Natural killer cell treated with Interleukin-12 subunit alpha and Interleukin-12 subunit beta and Interleukin-15 and Interleukin-18, amount 100 ng/mL, for 72 hours (primary cell): ENCODE measurements around the gene GLYATL1B. TPM values are rescaled to one million over a fixed set of nuclear protein-coding genes. Genes with fewer than 3 reads are reported as not detected.
"Not testable (repeated sequence)": the region's sequence is repeated elsewhere in the genome, so short reads cannot be mapped to it uniquely, and the experiment has no call there.

ENCODE experiments used
- ATAC-seq, 2 donors: fragments of 150-1000 bp; cut with Tn5 transposase in 1 of 2; sonication (Bioruptor Pico), chemical (Tn5 transposase) in 1 of 2; 2 replicates each; pipeline ENCODE4 v1.10.0; 2021
- DNase-seq: peaks from one replicate; pipeline ENCODE4 v3.0.0; 2022; ENCODE audit warnings: low spot score
- H3K27ac Mint-ChIP-seq, 2 donors: 1 replicate in 1 of 2; 2 replicates in 1 of 2; pipeline ENCODE4 v1.8.0; 2022; ENCODE audit warnings: mixed read lengths in 2 of 2, mild to moderate bottlenecking in 1 of 2, moderate library complexity in 1 of 2
- H3K27me3 Mint-ChIP-seq, 2 donors: 1 replicate in 1 of 2; 2 replicates in 1 of 2; pipeline ENCODE4 v1.8.0; 2022; ENCODE audit warnings: mixed read lengths in 2 of 2
- H3K36me3 Mint-ChIP-seq: one replicate; pipeline ENCODE4 v1.8.0; 2022; ENCODE audit warnings: mixed read lengths
- H3K4me1 Mint-ChIP-seq, 2 donors: 1 replicate in 1 of 2; 2 replicates in 1 of 2; pipeline ENCODE4 v1.8.0; 2022; ENCODE audit warnings: low read depth in 2 of 2, mixed read lengths in 2 of 2, mild to moderate bottlenecking in 1 of 2
- H3K4me3 Mint-ChIP-seq: one replicate; pipeline ENCODE4 v1.8.0; 2022; ENCODE audit warnings: mixed read lengths
- H3K9me3 Mint-ChIP-seq: 2 replicates; pipeline ENCODE4 v1.8.0; 2022; ENCODE audit warnings: mixed read lengths
- total RNA-seq, 2 donors: library from RNA; stranded (reverse); gene quantifications; one replicate each; pipeline ENCODE4 v1.2.3, GENCODE V29; 2022

Gene GLYATL1B
- total RNA-seq, 2 donors from 2014 or later = not detected

DNA sequence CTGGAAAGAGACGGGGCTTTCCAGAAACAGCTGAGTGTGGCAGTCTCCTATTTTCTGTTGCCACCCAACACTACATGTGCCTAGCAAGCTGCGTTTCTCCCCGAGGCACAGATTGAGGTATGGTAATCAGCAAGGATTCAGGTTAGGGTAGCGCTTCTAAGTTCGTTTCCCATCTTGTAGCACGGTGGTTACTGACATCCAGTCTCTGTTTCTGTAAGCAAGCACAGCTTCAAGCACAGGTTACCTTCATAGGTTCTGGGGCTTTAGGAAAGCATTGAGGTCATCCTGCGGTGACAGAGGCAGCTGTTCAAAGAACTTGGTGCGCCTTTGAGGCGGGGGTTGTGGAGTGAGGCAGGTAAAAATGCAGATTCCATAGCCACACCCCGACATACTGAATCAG lies 21.6 kb downstream of the GLYATL1B start:
- Mint-ChIP-seq H3K27me3 (peaks cover 0 to 13% of the 10 kb centered on the region in 2 donors), H3K27ac (peak overlapping the region; percentile 53 to 75), H3K4me3 (peak overlapping the region; percentile 90), H3K4me1 (peaks cover 18 to 27% of the 10 kb centered on the region in 2 donors)
- H3K36me3 Mint-ChIP-seq, H3K9me3 Mint-ChIP-seq, DNase-seq, ATAC-seq: not testable (repeated sequence)

DNA sequence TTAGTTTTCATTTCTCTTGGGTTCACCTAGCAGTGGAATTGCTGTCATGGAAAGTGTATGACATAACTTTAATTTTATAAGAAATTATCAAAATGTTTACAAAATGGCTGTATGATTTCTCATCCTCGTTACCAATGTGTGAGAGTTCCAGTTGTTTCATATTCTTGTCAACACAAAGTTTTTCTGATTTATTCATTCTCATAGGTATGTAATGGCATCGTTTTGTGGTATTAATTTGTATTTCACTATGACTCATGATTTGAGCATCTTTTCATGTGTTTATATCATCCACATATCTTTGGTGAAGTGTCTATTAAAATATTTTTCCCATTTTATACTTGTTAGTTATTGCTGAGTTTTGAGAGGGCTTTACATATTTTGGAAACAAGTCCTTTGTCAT lies 26.4 kb downstream of the GLYATL1B start:
- H3K9me3 Mint-ChIP-seq = no peaks in the 10 kb centered on the region
- DNase-seq = no peak
- H3K27me3 Mint-ChIP-seq = no peaks in the 10 kb centered on the region
- no peak for ATAC-seq
- peaks cover 23% of the 10 kb centered on the region for H3K36me3 Mint-ChIP-seq
- peaks cover 2 to 9% of the 10 kb centered on the region in 2 donors for H3K4me1 Mint-ChIP-seq
- no peak overlapping the region for H3K27ac Mint-ChIP-seq
- no peak overlapping the region for H3K4me3 Mint-ChIP-seq

DNA sequence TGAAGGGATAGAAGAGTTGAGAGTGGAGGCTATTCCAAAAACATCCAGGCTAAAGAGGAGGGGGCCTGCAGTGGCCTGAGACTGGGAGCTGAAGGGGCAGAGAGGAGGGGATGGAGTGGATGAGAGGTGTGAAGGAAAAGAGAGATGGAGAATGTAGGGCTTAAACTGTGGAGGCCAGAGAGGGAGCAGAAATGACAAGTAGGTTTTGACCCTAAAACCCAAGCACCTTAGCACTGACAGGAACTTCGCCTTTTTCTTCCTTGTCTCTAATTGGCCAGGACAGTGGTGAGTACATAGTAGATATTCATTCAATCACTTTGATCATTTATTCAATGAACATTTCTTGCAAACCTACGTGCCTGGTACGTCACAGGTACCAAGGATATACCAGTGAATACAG lies 28.2 kb downstream of the GLYATL1B start:
- no peaks in the 10 kb centered on the region for H3K9me3 Mint-ChIP-seq
- H3K4me1 Mint-ChIP-seq = no peaks in the 10 kb centered on the region
- no peak overlapping the region for H3K4me3 Mint-ChIP-seq
- no peak for ATAC-seq
- no peak overlapping the region for H3K27ac Mint-ChIP-seq
- H3K36me3 Mint-ChIP-seq = peaks cover 41% of the 10 kb centered on the region
- H3K27me3 Mint-ChIP-seq = no peaks in the 10 kb centered on the region
- no peak for DNase-seq

DNA sequence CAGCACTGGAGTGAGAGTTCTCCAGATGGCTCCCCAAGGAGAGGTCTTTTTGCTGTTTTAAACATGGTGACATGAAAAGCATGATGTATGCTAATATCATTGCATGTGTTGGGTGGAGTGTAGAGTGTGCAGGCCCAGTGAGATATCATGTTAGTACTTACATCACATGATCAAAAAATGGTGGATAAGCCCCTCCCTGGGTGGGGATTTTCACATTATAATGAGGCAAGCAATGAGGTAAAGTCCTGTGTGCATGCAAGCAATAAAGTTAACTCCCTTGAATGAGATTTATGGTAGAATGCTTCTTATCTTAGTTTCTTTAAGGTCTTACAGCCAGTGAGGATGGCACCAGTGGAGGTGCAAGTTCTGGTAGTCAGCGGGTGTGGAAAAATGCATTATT lies 29.4 kb downstream of the GLYATL1B start:
- Mint-ChIP-seq H3K9me3 (no peaks in the 10 kb centered on the region), H3K4me3 (no peak overlapping the region), H3K27ac (no peak overlapping the region), H3K27me3 (no peaks in the 10 kb centered on the region), H3K4me1 (no peaks in the 10 kb centered on the region), H3K36me3 (peaks cover 41% of the 10 kb centered on the region)
- DNase-seq = no peak
- no peak for ATAC-seq

DNA sequence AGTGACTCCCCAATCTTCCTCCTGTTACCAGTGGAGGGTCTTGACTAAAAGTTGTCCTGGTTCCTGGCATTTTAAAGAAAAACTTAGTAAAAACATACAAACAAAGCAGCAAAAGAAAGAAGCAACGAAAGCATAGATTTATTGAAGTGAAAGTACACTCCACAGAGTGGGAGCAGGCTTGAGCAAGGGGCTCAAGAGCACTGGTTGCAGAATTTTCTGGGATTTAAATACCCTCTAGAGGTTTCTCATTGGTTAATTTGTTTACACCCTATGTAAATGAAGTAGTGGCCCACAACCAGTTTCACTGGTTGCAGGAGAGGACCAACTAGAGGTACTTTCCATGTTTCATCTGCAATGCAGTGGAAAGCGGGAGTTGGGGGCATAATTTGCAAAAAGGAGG lies 31.7 kb downstream of the GLYATL1B start:
- no peaks in the 10 kb centered on the region for H3K4me1 Mint-ChIP-seq
- no peak overlapping the region for H3K4me3 Mint-ChIP-seq
- H3K27me3 Mint-ChIP-seq = no peaks in the 10 kb centered on the region
- no peak for DNase-seq
- H3K27ac Mint-ChIP-seq = no peak overlapping the region
- no peaks in the 10 kb centered on the region for H3K9me3 Mint-ChIP-seq
- H3K36me3 Mint-ChIP-seq = peaks cover 41% of the 10 kb centered on the region
- ATAC-seq = no peak

DNA sequence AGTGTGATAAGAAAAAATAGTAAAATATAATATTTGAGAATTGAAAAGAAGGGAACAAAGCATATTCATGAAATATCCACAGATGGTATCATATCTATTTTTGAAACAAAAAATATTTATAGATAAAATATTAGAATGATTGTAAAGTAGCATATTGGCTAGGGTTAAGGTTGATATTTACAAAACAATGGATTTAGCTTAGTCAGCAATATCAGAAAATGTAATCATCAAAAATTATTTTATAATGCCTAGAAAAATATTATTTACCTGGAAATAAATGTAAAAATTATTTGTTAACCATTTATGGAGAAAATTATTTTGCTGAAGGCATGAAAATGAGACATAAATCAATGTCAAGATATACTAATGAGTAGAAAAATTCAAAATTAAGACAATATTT lies 33.7 kb downstream of the GLYATL1B start:
- no peak for ATAC-seq
- Mint-ChIP-seq H3K4me1 (no peaks in the 10 kb centered on the region), H3K4me3 (no peak overlapping the region), H3K27me3 (no peaks in the 10 kb centered on the region), H3K27ac (no peak overlapping the region), H3K36me3 (peaks cover 43% of the 10 kb centered on the region), H3K9me3 (no peaks in the 10 kb centered on the region)
- no peak for DNase-seq

DNA sequence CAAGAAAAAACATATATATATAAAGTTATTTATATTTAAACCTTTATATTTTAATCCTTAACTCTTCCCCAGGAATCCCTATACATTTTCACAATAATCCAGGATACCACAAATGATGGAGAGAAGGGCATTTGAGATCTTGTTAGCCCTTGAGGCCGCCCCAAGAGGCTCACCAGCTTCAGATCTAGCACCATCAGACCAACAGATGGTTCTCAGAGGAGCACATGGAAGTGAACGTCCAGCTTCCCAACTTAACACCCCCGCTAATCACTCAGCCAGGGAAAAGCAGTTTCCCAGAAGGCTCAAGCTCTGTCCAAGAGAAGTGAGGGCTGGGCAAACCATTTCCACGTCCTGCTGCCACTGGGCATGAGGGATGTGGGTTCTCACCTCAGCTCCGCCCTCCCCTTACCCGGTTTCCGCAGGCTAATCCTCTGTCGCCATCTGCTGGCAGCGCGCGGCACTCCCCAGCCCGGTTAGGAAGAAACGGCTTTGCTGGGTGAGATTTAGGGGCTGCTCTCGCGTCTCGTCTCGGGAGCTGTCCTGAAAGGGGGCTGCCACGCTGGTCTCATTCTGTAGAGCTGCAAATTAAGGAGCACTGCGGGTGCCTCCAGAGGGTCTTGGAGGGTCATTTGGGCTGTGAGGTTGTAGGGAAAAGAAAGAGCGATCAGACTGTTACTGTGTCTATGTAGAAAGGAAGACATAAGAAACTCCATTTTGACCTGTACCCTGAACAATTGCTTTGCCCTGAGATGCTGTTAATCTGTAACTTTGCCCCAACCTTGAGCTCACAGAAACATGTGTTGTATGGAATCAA lies 49.7 kb downstream of the GLYATL1B start:
- ATAC-seq = peak; percentile 98 to 99
- H3K27ac Mint-ChIP-seq = peak overlapping the region in 1 of 2 donors; percentile 1
- peak overlapping the region; percentile 36 for H3K4me3 Mint-ChIP-seq

DNA sequence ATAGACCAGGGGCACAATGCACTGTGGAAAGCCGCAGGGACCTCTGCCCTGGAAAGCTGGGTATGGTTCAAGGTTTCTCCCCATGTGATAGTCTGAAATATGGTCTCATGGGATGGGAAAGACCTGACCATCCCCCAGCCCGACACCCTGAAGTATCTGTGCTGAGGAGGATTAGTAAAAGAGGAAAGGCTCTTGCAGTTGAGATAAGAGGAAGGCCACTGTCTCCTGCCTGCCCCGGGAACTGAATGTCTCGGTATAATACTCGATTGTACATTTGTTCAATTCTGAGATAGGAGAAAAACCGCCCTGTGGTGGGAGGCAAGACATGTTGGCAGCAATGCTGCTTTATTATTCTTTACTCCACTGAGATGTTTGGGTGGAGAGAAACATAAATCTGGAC lies 50.4 kb downstream of the GLYATL1B start:
- peaks cover 17% of the 10 kb centered on the region for H3K36me3 Mint-ChIP-seq
- DNase-seq, ATAC-seq, H3K27me3 Mint-ChIP-seq, H3K9me3 Mint-ChIP-seq, H3K4me3 Mint-ChIP-seq, H3K27ac Mint-ChIP-seq: not testable (repeated sequence)
- peaks cover 13 to 16% of the 10 kb centered on the region in 2 donors for H3K4me1 Mint-ChIP-seq

More for the DNA sequence above, 49.7 kb downstream of the GLYATL1B start:
- no peaks in the 10 kb centered on the region for H3K27me3 Mint-ChIP-seq
- peaks cover 7 to 9% of the 10 kb centered on the region in 2 donors for H3K4me1 Mint-ChIP-seq
- peaks cover 22% of the 10 kb centered on the region for H3K36me3 Mint-ChIP-seq
- H3K9me3 Mint-ChIP-seq = no peaks in the 10 kb centered on the region
- DNase-seq = peak; percentile 91

DNA sequence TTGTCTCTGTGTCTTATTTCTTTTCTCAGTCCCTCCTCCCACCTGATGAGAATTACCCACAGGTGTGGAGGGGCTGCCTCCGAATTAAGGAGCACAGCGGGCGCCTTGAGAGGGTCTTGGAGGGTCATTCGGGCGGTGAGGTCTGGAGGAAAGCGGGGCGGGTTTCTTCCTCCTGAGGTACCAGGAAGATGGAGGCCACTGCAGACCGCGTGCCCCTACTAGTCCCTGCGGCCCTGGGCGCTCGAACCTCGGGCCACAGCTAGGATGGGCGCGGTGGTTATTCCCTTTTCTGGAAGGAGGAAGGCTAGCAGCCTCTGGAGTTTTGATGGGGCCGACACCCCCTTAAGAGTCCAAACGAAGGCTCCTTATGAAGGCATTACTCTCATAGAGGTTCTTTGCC lies 51.1 kb downstream of the GLYATL1B start:
- Mint-ChIP-seq H3K27me3 (no peaks in the 10 kb centered on the region), H3K9me3 (no peaks in the 10 kb centered on the region), H3K4me1 (peaks cover 20 to 22% of the 10 kb centered on the region in 2 donors), H3K36me3 (peaks cover 14% of the 10 kb centered on the region), H3K4me3 (no peak overlapping the region), H3K27ac (no peak overlapping the region)
- DNase-seq (no peak), ATAC-seq (no peak)

DNA sequence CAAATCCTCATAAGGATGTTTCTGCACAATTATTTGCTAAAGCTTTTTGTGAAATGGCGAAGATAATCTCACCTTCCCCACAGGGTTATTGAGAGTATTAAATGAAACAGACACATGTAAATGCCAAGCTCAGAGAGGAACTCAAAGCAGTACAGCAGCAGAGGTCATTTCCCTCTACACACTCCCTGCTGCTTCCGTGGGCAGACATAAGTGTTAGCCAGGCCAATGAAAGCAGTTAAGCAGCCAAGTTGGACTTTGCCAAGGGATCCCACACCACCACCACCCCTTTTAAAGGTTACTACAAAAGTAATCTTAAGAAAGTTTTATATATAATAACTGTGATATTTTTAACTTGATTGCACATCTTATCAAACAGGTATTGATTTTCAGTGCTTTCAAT lies 52.5 kb downstream of the GLYATL1B start:
- no peaks in the 10 kb centered on the region for H3K27me3 Mint-ChIP-seq
- DNase-seq = no peak
- H3K4me1 Mint-ChIP-seq = peaks cover 33 to 36% of the 10 kb centered on the region in 2 donors
- no peaks in the 10 kb centered on the region for H3K9me3 Mint-ChIP-seq
- no peak overlapping the region for H3K27ac Mint-ChIP-seq
- H3K4me3 Mint-ChIP-seq = no peak overlapping the region
- ATAC-seq = no peak
- H3K36me3 Mint-ChIP-seq = peaks cover 4% of the 10 kb centered on the region

DNA sequence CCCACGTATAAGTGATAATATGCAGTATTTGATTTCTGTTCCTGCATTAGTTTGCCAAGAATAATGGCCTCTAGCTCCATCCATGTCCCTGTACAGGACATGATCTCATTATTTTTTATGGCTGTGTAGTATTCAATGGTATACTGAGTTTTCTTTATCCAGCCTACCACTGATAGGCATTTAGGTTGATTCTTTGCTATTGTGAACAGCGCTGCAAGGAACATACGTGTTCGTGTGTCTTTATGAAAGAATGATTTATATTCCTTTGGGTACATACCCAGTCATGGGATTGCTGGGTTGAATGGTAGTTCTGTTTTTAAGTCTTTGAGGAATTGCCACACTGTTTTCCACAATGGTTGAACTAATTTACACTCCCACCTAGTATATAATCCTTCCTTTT lies 55.1 kb downstream of the GLYATL1B start:
- DNase-seq = no peak
- Mint-ChIP-seq H3K27ac (peak overlapping the region; percentile 93 to 94), H3K9me3 (no peaks in the 10 kb centered on the region), H3K4me3 (peak overlapping the region; percentile 100), H3K36me3 (peaks cover 4% of the 10 kb centered on the region), H3K4me1 (peaks cover 46 to 48% of the 10 kb centered on the region in 2 donors), H3K27me3 (no peaks in the 10 kb centered on the region)
- no peak for ATAC-seq

DNA sequence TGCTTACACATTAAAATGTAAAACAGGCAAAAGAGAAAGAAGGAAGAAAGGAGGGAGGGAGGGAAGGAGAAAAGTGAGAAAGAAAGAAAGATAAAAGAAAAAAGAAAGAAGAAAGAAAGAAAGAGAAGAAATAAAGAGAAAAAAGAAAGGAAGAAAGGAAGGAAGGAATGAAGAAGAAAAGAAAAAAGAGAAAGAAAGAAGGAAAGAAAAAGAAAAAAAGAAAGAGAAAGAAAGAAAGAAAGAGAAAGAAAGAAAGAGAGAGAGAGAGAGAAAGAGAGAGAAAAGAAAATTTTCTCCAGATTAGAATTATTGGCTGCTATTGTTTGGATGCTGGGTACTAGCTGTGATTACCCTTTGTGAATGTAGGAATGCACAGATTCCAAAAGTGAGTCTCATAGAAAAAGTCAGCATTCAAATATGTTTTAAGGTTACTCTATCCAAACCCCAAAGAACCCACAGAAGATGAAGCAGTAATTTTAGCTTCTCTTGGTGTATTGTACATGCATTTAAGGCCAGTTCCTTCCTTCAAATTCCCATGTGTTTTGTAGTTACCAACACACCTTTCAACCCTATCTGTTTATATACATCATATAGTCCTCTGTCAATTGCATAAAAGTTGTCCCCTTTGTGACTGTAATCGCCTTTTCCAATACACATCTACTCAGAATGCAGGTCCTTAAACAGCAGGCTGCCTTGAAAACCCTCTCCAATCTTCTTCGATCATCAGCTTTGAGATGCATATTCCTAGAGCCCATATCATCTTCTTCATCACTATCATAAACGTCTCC lies 55.8 kb downstream of the GLYATL1B start:
- ATAC-seq (no peak), DNase-seq (no peak)
- Mint-ChIP-seq H3K9me3 (no peaks in the 10 kb centered on the region), H3K4me1 (peaks cover 45 to 46% of the 10 kb centered on the region in 2 donors), H3K27ac (peak overlapping the region; percentile 93 to 94), H3K27me3 (no peaks in the 10 kb centered on the region), H3K36me3 (peaks cover 4% of the 10 kb centered on the region), H3K4me3 (peak overlapping the region; percentile 100)

DNA sequence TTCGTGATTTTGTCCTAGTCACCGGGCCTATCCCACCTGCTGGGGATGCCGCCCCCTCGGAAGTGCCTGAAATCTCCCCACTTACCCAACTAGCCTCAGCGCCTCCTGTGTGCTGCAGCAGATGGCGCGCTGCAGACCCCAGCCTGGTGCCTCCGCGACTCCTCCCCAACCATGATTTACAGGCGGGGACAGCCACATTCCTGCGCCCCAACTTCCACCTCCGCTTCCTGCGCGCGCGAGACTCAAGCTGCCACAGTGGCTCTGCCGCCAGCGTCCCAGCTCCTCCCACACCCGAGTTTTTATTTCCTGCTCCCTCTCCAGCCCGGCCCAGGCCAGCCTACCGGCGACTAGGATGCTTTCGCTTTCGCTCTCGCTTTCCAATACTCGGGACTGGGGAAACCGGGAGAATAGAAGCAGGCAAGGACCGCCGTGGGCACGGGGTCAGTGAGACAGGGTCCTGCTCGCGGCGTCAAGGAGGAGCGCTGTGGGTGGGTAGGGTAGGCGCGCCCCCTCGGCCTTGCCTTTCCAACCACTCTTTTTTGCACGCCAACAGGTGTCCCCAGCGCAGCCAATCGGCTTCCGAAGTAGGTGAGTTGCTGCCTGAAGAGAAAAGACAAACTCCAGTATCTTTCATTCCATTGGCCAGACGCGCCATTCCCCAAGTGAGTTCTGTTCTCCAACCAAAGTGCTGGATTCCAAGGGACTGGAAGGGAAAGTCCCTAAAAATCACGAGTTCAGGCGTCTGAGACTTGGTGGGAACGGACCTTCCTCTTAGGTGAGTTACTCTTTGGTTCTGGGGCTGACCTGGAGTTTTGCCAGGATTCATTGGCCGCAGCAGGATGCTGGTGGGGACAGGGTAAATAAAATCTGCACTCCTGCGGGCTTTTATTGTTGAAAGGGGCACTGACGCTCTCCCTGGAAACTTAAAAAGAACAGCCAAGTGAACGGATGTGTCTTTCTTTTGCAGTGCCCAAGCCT lies 56.7 kb downstream of the GLYATL1B start, which contains the start of gene FAM111A:
Gene FAM111A (plus strand): TSS at position 327 of the 978 bp plus-strand sequence. CDS start 6,017 bp downstream, outside the sequence.
- peaks cover 47 to 49% of the 10 kb centered on the region in 2 donors for H3K4me1 Mint-ChIP-seq
- H3K36me3 Mint-ChIP-seq = peaks cover 8% of the 10 kb centered on the region
- H3K27ac Mint-ChIP-seq = peak within 1 kb of the TSS; percentile 93 to 94
- no peaks in the 10 kb centered on the region for H3K27me3 Mint-ChIP-seq
- ATAC-seq = peak; percentile 92 to 95
- H3K4me3 Mint-ChIP-seq = peak within 1 kb of the TSS; percentile 100
- H3K9me3 Mint-ChIP-seq = no peaks in the 10 kb centered on the region
- peak; percentile 93 for DNase-seq
